Endothelial cell of umbilical vein (primary cell): Measurements from ENCODE around the gene CORO7. TPM values are rescaled to one million over a fixed set of nuclear protein-coding genes. Genes with fewer than 3 reads are reported as not detected.

Experiments
- BruUV-seq: library from RNA; stranded (reverse); fragments of 400-500 nt; replicated peaks from 2 replicates; lab custom pipeline; 2021; lab: Mats Ljungman, UMichigan
- CTCF ChIA-PET: fragments of 300-600, 350-600 bp; sonication (Branson Sonifier 250); formaldehyde crosslinking; loops from one replicate; lab custom pipeline; 2021; ENCODE audit warnings: antibody characterized with exemption, inconsistent platforms; lab: Charles Lee
- POLR2A ChIA-PET: fragments of 300-600, 350-600 bp; sonication (Branson Sonifier 250); formaldehyde crosslinking; loops from one replicate; lab custom pipeline; 2021; ENCODE audit warnings: antibody characterized with exemption, inconsistent platforms; lab: Charles Lee
- DNase-seq: peaks from one replicate; pipeline ENCODE4 v3.0.0-alpha.2; 2011; ENCODE audit warnings: low read depth, low spot score
- FAIRE-seq: peaks from 2 replicates; lab custom pipeline; 2011; peaks lifted over from hg19 to GRCh38; lab: Jason Lieb, UNC
- H2AFZ ChIP-seq: 2 replicates; pipeline ENCODE4 v1.6.0; 2012; ENCODE audit warnings: low read depth, low read length, control low read depth, inconsistent platforms
- H3K27ac ChIP-seq: 2 replicates; pipeline ENCODE4 v1.5.1; 2011; ENCODE audit warnings: low read depth, mild to moderate bottlenecking, control low read depth, low read length, moderate library complexity; ENCODE audit not compliant: insufficient read depth
- H3K27me3 ChIP-seq, 2 experiments: 2 replicates each; pipeline versions ENCODE4 v1.6.0 to v1.6.1; 2011; ENCODE audit warnings: low read length in 2 of 2, mixed read lengths in 1 of 2; ENCODE audit not compliant: control insufficient read depth in 2 of 2, insufficient read depth in 2 of 2
- H3K36me3 ChIP-seq, 2 experiments: 2 replicates in 1 of 2; 3 replicates in 1 of 2; pipeline ENCODE4 v1.5.1; 2011; ENCODE audit warnings: low read length in 2 of 2, mild to moderate bottlenecking in 1 of 2, moderate library complexity in 1 of 2; ENCODE audit not compliant: control insufficient read depth in 2 of 2, insufficient read depth in 2 of 2; ENCODE audit errors: extremely low read depth in 1 of 2
- H3K4me1 ChIP-seq: 3 replicates; pipeline ENCODE4 v1.5.1; 2011; ENCODE audit warnings: mild to moderate bottlenecking, low read length; ENCODE audit not compliant: control insufficient read depth, insufficient read depth; ENCODE audit errors: extremely low read depth
- H3K4me2 ChIP-seq: 2 replicates; pipeline ENCODE4 v1.6.1; 2011; ENCODE audit warnings: low read length, control low read depth, mixed read lengths; ENCODE audit not compliant: insufficient read depth
- H3K4me3 ChIP-seq, 3 experiments: fragments of 200-600 bp in 1 of 3; sonication (generic), shearing (Covaris generic) in 1 of 3; replicated peaks in 1 of 3; 2 replicates each; pipeline ENCODE4 v1.5.1; 2011 to 2016; ENCODE audit warnings: control low read depth in 3 of 3, low read length in 3 of 3, mild to moderate bottlenecking in 2 of 3, inconsistent platforms in 1 of 3, low read depth in 1 of 3, moderate library complexity in 1 of 3; ENCODE audit not compliant: insufficient read depth in 1 of 3
- H3K79me2 ChIP-seq: 2 replicates; pipeline ENCODE4 v1.6.0; 2012; ENCODE audit warnings: low read length, inconsistent platforms; ENCODE audit not compliant: control insufficient read depth, insufficient read depth
- H3K9ac ChIP-seq: replicated peaks from 2 replicates; pipeline ENCODE3; 2011; ENCODE audit warnings: low read length, control low read depth; ENCODE audit not compliant: insufficient read depth; ENCODE audit errors: extremely low read depth
- H3K9me1 ChIP-seq: replicated peaks from 3 replicates; pipeline ENCODE4 v1.6.0; 2011; ENCODE audit warnings: mild to moderate bottlenecking, low read length; ENCODE audit not compliant: control insufficient read depth, insufficient read depth; ENCODE audit errors: extremely low read depth
- H3K9me3 ChIP-seq: replicated peaks from 2 replicates; pipeline ENCODE4 v1.5.1; 2012; ENCODE audit warnings: low read length, inconsistent platforms; ENCODE audit not compliant: control insufficient read depth, insufficient read depth
- H4K20me1 ChIP-seq: replicated peaks from 2 replicates; pipeline ENCODE3; 2011; ENCODE audit warnings: mild to moderate bottlenecking, low read length; ENCODE audit not compliant: control insufficient read depth, insufficient read depth; ENCODE audit errors: extremely low read depth
- CTCF ChIP-seq, 2 donors: IDR thresholded peaks; 1 replicate in 1 of 2; 2 replicates in 1 of 2; pipeline ENCODE4 v1.5.1; 2011; ENCODE audit warnings: low read length in 2 of 2, mild to moderate bottlenecking in 2 of 2, moderate library complexity in 2 of 2, control low read depth in 1 of 2, inconsistent platforms in 1 of 2, low read depth in 1 of 2; ENCODE audit not compliant: insufficient read depth in 1 of 2; ENCODE audit errors: extremely low read depth in 1 of 2
- EZH2 ChIP-seq: IDR thresholded peaks from 2 replicates; pipeline ENCODE4 v1.6.1; 2012; ENCODE audit warnings: borderline replicate concordance, low read depth, mild to moderate bottlenecking, moderate library complexity, low read length, inconsistent platforms; ENCODE audit not compliant: severe bottlenecking
- FOS ChIP-seq: IDR thresholded peaks from 2 replicates; pipeline ENCODE4 v1.6.1; 2011; ENCODE audit warnings: mild to moderate bottlenecking, low read length, moderate library complexity, borderline replicate concordance; ENCODE audit not compliant: insufficient read depth
- GATA2 ChIP-seq: IDR thresholded peaks from 2 replicates; pipeline ENCODE4 v1.7.0; 2011; ENCODE audit warnings: low read depth, mild to moderate bottlenecking, moderate library complexity, mixed read lengths, low read length; ENCODE audit not compliant: insufficient read length, insufficient read depth
- JUN ChIP-seq: IDR thresholded peaks from 2 replicates; pipeline ENCODE4 v1.6.1; 2011; ENCODE audit warnings: borderline replicate concordance, low read depth; ENCODE audit not compliant: insufficient read length, insufficient read depth
- MAX ChIP-seq: IDR thresholded peaks from 2 replicates; pipeline ENCODE4 v1.6.1; 2011; ENCODE audit not compliant: insufficient read depth, insufficient read length
- MYC ChIP-seq: IDR thresholded peaks from one replicate; pipeline ENCODE4 v1.6.1; 2011; ENCODE audit warnings: mild to moderate bottlenecking, low read depth, low read length
- POLR2A ChIP-seq: IDR thresholded peaks from 2 replicates; pipeline ENCODE4 v1.6.1; 2012; ENCODE audit warnings: low read depth, mild to moderate bottlenecking, control low read depth, low read length
- POLR2AphosphoS5 ChIP-seq: IDR thresholded peaks from 2 replicates; pipeline ENCODE4 v1.6.1; 2012; ENCODE audit warnings: low read depth, mild to moderate bottlenecking, control low read depth, low read length, moderate library complexity; ENCODE audit not compliant: insufficient read depth
- dilution Hi-C: fragments of 300-500 bp; cut with MboI; formaldehyde crosslinking; loops from one replicate; pipeline ENCODE4 v1.15.0; 2019; ENCODE audit warnings: low sequenced_read_pairs; ENCODE audit not compliant: extremely low pct_ligation_motif_present
- intact Hi-C: fragments of 100-400 bp; cut with micrococcal nuclease; formaldehyde crosslinking; loops from one replicate; pipeline ENCODE4 v1.10.0; 2022
- polyA plus RNA-seq, 4 experiments: library from polyadenylated mRNA; depleted of rRNA in 3 of 4; stranded (reverse) in 3 of 4; unstranded in 1 of 4; fragments of >200 nt; gene quantifications; 2 replicates each; pipeline versions ENCODE4 v1.2.1 to v1.2.3, GENCODE V29; 2011 to 2012; ENCODE audit warnings: missing spikeins in 1 of 4
- total RNA-seq: library from RNA; stranded (reverse); gene quantifications from 2 replicates; pipeline ENCODE4 v1.2.3, GENCODE V29; 2021

Gene CORO7
- total and polyA plus RNA-seq, 2 donors (not counting 3 experiments of a cell fraction or from before 2014, with no cell fraction given) = 42.5 to 72.3 TPM

DNA sequence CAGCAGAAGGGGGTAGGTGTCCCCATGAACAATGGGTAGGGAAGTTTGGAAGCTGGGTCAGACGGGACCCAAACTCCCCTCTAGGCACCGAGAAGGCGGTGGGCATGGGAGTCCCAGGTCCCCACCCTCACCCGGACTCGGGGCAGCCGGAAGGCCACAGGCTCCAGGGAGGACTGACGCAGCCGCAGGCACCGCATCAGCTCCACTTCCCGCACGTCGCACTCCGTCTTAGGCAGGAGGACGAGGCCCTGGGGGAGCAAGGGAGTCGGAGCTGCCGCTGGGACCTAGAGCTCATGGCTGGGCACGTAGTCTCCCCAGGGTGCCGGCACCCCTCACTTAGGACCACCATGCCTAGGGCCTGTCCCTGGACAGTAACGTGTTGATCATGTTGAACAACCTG lies 58.2 kb downstream of the CORO7 start:
- POLR2A ChIA-PET = no interaction called here
- FAIRE-seq = no peak
- no peak for DNase-seq
- H3K27me3 ChIP-seq = no peaks in the 10 kb centered on the region
- peaks cover 3% of the 10 kb centered on the region for H3K4me1 ChIP-seq
- no peak overlapping the region for H3K27ac ChIP-seq
- H3K4me3 ChIP-seq = no peak overlapping the region
- no TSS peak for BruUV-seq
- no peaks in the 10 kb centered on the region for H3K9me3 ChIP-seq
- dilution Hi-C loops = no loop called here
- H3K9ac ChIP-seq = no peak overlapping the region
- no peaks in the 10 kb centered on the region for H4K20me1 ChIP-seq
- no peaks in the 10 kb centered on the region for H3K79me2 ChIP-seq
- no peaks in the 10 kb centered on the region for H3K9me1 ChIP-seq
- no peak overlapping the region for H3K4me2 ChIP-seq
- no peak overlapping the region for H2AFZ ChIP-seq
- CTCF ChIA-PET = interaction anchor here (0.7 to 5.6 kb wide), 4 partner anchors 11 to 45 kb away, joined by 3 to 102 read pairs (median 10); no protein-coding TSS in a partner anchor
- no peak for TF ChIP-seq CTCF (IDR thresholded peaks at IDR 0.05; ENCODE audit: extremely low read depth in 1 of 2, insufficient read depth in 1 of 2, low read depth in 1 of 2, low read length in 2 of 2)
- no peak for TF ChIP-seq JUN
- no peak for TF ChIP-seq POLR2A
- no peak for TF ChIP-seq MYC
- no peak for TF ChIP-seq GATA2
- no peak for TF ChIP-seq FOS
- no peak for TF ChIP-seq MAX
- TF ChIP-seq EZH2 = no peak
- no peak for TF ChIP-seq POLR2AphosphoS5
- intact Hi-C loops = no loop called here
- peaks cover 0 to 22% of the 10 kb centered on the region in 2 experiments for H3K36me3 ChIP-seq
